Activated CD8-positive, alpha-beta memory T cell treated with anti-CD3 and anti-CD28 coated beads, Interleukin-2, amount 10 ng/mL, durations not matched to agents 7 days and 5 days (primary cell): Measurements from ENCODE around the gene IGF2R. TPM values are rescaled to one million over a fixed set of nuclear protein-coding genes. Genes with fewer than 3 reads are reported as not detected.

Source experiments
- ATAC-seq: fragments of 150-1000 bp; cut with Tn5 transposase; one replicate; pipeline ENCODE4 v1.10.0; 2021; ENCODE audit warnings: moderate library complexity
- CTCF ChIA-PET: fragments of 350-600 bp; sonication (Branson Sonifier 250); formaldehyde crosslinking; loops from one replicate; lab custom pipeline; 2021; ENCODE audit warnings: antibody characterized with exemption; lab: Charles Lee
- DNase-seq: peaks from one replicate; pipeline ENCODE4 v3.0.0-alpha.2; 2020
- H3K27ac Mint-ChIP-seq: one replicate; pipeline ENCODE4 v1.8.0; 2021; ENCODE audit warnings: mild to moderate bottlenecking, mixed read lengths
- H3K27me3 Mint-ChIP-seq: one replicate; pipeline ENCODE4 v1.8.0; 2021; ENCODE audit warnings: mixed read lengths
- H3K36me3 Mint-ChIP-seq: one replicate; pipeline ENCODE4 v1.8.0; 2021; ENCODE audit warnings: mild to moderate bottlenecking, mixed read lengths
- H3K4me1 Mint-ChIP-seq: one replicate; pipeline ENCODE4 v1.8.0; 2021; ENCODE audit warnings: mixed read lengths
- H3K4me3 Mint-ChIP-seq: one replicate; pipeline ENCODE4 v1.8.0; 2021; ENCODE audit warnings: mild to moderate bottlenecking, moderate library complexity, mixed read lengths
- H3K9me3 Mint-ChIP-seq: one replicate; pipeline ENCODE4 v1.8.0; 2022; ENCODE audit warnings: low read depth, mixed read lengths
- total RNA-seq, 2 experiments: library from RNA; stranded (reverse); gene quantifications; one replicate each; pipeline ENCODE4 v1.2.3, GENCODE V29; 2021

Gene IGF2R
- total RNA-seq, 2 experiments from 2014 or later: 74.5 to 83.1 TPM

GRCh38 chr6:160058603-160059215 is 89.8 kb downstream of the IGF2R start:
- H3K36me3 Mint-ChIP-seq: peaks cover 43% of the 10 kb centered on the region
- H3K4me3 Mint-ChIP-seq: no peak overlapping the region
- H3K27me3 Mint-ChIP-seq: no peaks in the 10 kb centered on the region
- no peaks in the 10 kb centered on the region for H3K9me3 Mint-ChIP-seq
- CTCF ChIA-PET: no interaction called here
- no peak for ATAC-seq
- no peak overlapping the region for H3K27ac Mint-ChIP-seq
- no peak for DNase-seq
- peaks cover 16% of the 10 kb centered on the region for H3K4me1 Mint-ChIP-seq

DNA sequence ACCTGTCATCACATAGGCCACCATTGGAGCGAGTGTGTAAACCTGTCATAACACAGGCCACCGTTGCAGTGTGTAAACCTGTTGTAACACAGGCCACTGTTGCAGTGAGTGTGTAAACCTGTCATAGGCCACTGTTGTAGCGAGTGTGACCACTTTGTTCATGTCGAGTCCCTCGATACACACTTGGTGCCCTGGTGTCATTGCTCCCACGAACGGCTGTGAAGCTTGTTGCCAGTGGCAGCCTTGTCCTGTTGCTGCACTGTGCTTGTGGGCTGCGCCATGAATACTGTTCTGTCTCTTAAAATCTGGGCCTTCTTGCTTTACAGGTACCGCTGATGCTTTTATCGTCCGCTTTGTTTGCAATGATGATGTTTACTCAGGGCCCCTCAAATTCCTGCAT is 91.3 kb downstream of the IGF2R start:
- H3K9me3 Mint-ChIP-seq: no peaks in the 10 kb centered on the region
- DNase-seq (no peak), ATAC-seq (no peak)
- H3K4me1 Mint-ChIP-seq: peaks cover 16% of the 10 kb centered on the region
- H3K4me3 Mint-ChIP-seq: no peak overlapping the region
- CTCF ChIA-PET: no interaction called here
- no peak overlapping the region for H3K27ac Mint-ChIP-seq
- H3K36me3 Mint-ChIP-seq: peaks cover 54% of the 10 kb centered on the region
- no peaks in the 10 kb centered on the region for H3K27me3 Mint-ChIP-seq

- Mint-ChIP-seq H3K4me1 (peaks cover 15% of the 10 kb centered on the region), H3K27me3 (no peaks in the 10 kb centered on the region), H3K9me3 (no peaks in the 10 kb centered on the region), H3K4me3 (no peak overlapping the region), H3K36me3 (peaks cover 54% of the 10 kb centered on the region), H3K27ac (no peak overlapping the region)
- ATAC-seq (no peak), DNase-seq (no peak)
- CTCF ChIA-PET: no interaction called here
Measured at GRCh38 chr6:160060920-160061447, 92.1 kb downstream of the IGF2R start.

DNA sequence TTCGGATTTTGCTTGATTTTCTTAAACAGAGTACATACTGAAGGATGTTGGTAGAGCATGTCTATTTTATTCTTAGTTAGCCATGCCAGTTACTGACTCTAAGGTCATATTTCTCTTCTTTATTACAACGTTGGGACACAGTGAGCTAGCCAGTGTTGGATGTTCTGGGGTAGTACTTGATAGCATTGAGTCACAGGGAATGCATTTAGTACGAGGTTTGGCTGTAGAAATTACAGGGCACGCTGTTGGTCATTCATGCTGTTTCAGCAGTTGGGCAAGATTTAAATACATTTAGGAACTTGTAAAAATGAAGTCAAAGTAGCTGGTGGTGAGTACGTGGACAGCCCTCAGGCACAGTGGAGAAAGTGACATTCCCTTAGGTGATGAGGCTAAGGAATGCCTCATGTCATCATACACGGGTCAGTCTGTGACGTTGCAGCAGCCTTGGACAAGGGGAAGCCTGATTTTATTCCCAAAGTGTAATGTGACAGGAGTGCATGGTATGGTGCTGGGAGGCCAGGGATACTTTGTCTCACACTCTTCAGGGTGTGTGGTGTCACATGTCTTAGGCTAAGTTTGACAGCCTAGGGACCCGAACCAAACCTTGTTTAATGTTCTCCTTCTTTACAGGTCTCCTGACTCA is 95.0 kb downstream of the IGF2R start:
- CTCF ChIA-PET: no interaction called here
- ATAC-seq (no peak), DNase-seq (no peak)
- no peaks in the 10 kb centered on the region for H3K27me3 Mint-ChIP-seq
- H3K27ac Mint-ChIP-seq: no peak overlapping the region
- peaks cover 62% of the 10 kb centered on the region for H3K36me3 Mint-ChIP-seq
- H3K9me3 Mint-ChIP-seq: no peaks in the 10 kb centered on the region
- peaks cover 16% of the 10 kb centered on the region for H3K4me1 Mint-ChIP-seq
- no peak overlapping the region for H3K4me3 Mint-ChIP-seq

- H3K36me3 Mint-ChIP-seq: peaks cover 70% of the 10 kb centered on the region
- ATAC-seq (no peak), DNase-seq (no peak)
- CTCF ChIA-PET: no interaction called here
- H3K4me3 Mint-ChIP-seq: no peak overlapping the region
- no peak overlapping the region for H3K27ac Mint-ChIP-seq
- H3K4me1 Mint-ChIP-seq: peaks cover 28% of the 10 kb centered on the region
- H3K9me3 Mint-ChIP-seq: no peaks in the 10 kb centered on the region
- no peaks in the 10 kb centered on the region for H3K27me3 Mint-ChIP-seq
Measured at GRCh38 chr6:160065200-160065599, 96.3 kb downstream of the IGF2R start.

DNA sequence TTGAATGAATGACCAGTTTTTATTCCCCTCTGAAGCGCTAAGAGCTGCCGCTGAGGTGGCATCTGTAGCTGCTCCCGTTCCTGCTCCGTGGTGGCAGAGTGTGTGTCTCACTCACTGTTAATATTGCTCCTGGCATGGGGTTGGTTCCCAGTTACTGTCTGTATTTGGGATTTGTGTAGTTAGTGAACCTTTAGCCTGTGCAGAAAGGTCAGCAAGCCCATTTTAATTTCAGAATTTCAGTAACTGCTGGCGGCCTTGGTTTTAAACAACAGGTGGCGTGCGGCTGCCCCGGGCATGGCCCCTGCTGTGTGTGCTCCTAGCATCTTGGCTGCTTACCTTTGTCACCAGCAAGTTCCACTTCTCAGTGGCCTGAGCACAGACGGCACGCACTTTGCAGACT is 98.7 kb downstream of the IGF2R start:
- Mint-ChIP-seq H3K4me3 (no peak overlapping the region), H3K27ac (no peak overlapping the region)
- no peak for ATAC-seq

DNA sequence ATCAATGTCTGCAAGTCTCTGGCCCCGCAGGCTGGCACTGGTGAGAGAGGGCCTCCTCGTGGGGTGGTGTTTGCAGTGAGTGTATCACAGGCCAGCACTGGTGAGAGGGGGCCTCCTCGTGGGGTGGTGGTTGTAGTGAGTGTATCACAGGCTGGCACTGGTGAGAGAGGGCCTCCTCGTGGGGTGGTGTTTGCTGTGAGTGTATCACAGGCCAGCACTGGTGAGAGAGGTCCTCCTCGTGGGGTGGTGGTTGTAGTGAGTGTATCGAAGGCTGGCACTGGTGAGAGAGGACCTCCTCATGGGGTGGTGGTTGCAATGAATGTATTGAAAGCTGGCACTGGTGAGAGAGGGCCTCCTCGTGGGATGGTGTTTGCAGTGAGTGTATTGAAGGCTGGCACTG is 99.5 kb downstream of the IGF2R start:
- Mint-ChIP-seq H3K36me3 (peaks cover 74% of the 10 kb centered on the region), H3K9me3 (no peaks in the 10 kb centered on the region), H3K27ac (peak overlapping the region; percentile 21), H3K27me3 (no peaks in the 10 kb centered on the region), H3K4me1 (peaks cover 35% of the 10 kb centered on the region), H3K4me3 (no peak overlapping the region)
- ATAC-seq: no peak
- CTCF ChIA-PET: interaction anchor here (0.7 to 1.1 kb wide), 2 partner anchors 19 to 379 kb away, joined by 3 to 4 read pairs; no protein-coding TSS in a partner anchor
- DNase-seq: no peak

More for the DNA sequence above, 98.7 kb downstream of the IGF2R start:
- peaks cover 35% of the 10 kb centered on the region for H3K4me1 Mint-ChIP-seq
- CTCF ChIA-PET: no interaction called here
- H3K36me3 Mint-ChIP-seq: peaks cover 71% of the 10 kb centered on the region
- no peak for DNase-seq
- no peaks in the 10 kb centered on the region for H3K27me3 Mint-ChIP-seq
- no peaks in the 10 kb centered on the region for H3K9me3 Mint-ChIP-seq

GRCh38 chr6:160069050-160069454 is 100.2 kb downstream of the IGF2R start:
- CTCF ChIA-PET: interaction anchor here (0.6 to 1.1 kb wide), 3 partner anchors 8 to 380 kb away, joined by 3 to 4 read pairs (median 3); no protein-coding TSS in a partner anchor
- peak overlapping the region; percentile 21 for H3K27ac Mint-ChIP-seq
- no peaks in the 10 kb centered on the region for H3K27me3 Mint-ChIP-seq
- DNase-seq (peak; percentile 86), ATAC-seq (peak; percentile 71)
- peak overlapping the region; percentile 16 for H3K4me3 Mint-ChIP-seq
- H3K9me3 Mint-ChIP-seq: no peaks in the 10 kb centered on the region
- peaks cover 75% of the 10 kb centered on the region for H3K36me3 Mint-ChIP-seq
- H3K4me1 Mint-ChIP-seq: peaks cover 35% of the 10 kb centered on the region

DNA sequence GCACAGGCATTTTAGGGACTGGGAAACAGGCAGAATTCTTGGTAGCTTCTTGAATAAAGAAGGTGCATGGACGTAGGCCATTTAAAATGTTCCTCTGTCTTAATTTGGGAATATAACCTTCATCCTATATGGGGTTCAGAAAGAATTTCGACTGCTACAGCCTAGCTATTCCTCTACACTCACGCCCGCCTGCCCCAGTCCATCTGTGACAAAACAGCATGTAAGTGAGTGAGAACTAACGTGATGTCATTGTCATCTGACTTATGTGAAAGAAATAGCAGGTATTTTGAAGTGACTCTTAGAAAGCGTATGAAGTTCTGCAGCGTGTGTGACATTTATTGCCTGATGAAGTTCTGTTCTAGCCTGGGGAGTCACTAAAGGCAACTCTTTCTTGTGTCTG is 100.6 kb downstream of the IGF2R start:
- H3K36me3 Mint-ChIP-seq: peaks cover 73% of the 10 kb centered on the region
- H3K9me3 Mint-ChIP-seq: no peaks in the 10 kb centered on the region
- CTCF ChIA-PET: interaction anchor here (0.6 to 1.1 kb wide), 2 partner anchors 8 to 380 kb away, joined by 3 read pairs; no protein-coding TSS in a partner anchor
- peak; percentile 13 for ATAC-seq
- no peak for DNase-seq
- H3K27me3 Mint-ChIP-seq: no peaks in the 10 kb centered on the region
- H3K4me3 Mint-ChIP-seq: no peak overlapping the region
- peaks cover 35% of the 10 kb centered on the region for H3K4me1 Mint-ChIP-seq
- H3K27ac Mint-ChIP-seq: peak overlapping the region; percentile 18

GRCh38 chr6:160070427-160070826 is 101.5 kb downstream of the IGF2R start:
- Mint-ChIP-seq H3K27me3 (no peaks in the 10 kb centered on the region), H3K4me3 (no peak overlapping the region), H3K27ac (peak overlapping the region; percentile 17), H3K36me3 (peaks cover 68% of the 10 kb centered on the region), H3K9me3 (no peaks in the 10 kb centered on the region), H3K4me1 (peaks cover 38% of the 10 kb centered on the region)
- CTCF ChIA-PET: no interaction called here
- ATAC-seq (no peak), DNase-seq (no peak)

- Mint-ChIP-seq H3K36me3 (peaks cover 70% of the 10 kb centered on the region), H3K4me1 (peaks cover 38% of the 10 kb centered on the region), H3K4me3 (no peak overlapping the region), H3K27ac (no peak overlapping the region), H3K9me3 (no peaks in the 10 kb centered on the region), H3K27me3 (no peaks in the 10 kb centered on the region)
- no peak for ATAC-seq
- no peak for DNase-seq
- CTCF ChIA-PET: no interaction called here
Measured at GRCh38 chr6:160070831-160071230, 101.9 kb downstream of the IGF2R start.

DNA sequence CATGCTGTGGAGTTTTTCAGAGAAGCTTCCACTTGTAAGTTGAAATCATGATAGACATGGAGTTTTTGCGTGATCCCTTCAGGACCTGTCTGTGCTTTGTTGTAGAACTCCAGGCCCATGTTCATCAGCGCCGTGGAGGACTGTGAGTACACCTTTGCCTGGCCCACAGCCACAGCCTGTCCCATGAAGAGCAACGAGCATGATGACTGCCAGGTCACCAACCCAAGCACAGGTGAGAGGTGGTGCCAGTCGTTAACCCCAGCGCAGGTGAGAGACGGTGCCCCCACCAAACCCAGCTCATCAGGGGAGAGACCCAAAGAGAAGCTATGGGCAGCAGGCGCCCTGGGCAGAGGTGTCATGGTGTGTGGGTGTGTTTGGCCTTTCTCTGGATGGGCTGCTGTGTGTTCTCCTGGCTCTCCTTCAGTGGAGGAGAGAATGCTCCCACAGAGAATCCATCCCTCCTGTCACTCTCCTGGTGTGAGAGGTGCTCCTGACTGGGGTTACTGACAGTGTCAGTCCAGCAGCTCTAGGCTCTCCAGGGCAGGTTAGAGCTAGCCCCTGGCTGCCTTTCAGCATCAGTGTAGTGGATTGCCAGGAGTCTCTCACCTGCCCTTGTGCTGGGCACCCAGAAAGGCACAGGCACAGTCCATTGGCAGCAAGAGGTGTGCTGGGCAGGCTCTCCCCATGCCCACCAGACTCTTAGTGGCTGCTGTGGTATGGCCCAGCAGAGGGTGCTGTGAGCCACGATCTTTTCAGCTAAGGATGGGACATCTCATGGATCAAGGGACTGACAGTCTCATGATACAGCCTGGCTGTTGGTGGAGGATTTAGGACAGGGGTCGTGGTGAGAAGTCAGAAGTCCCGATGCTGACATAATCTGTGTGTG is 103.2 kb downstream of the IGF2R start:
- no peaks in the 10 kb centered on the region for H3K9me3 Mint-ChIP-seq
- H3K27me3 Mint-ChIP-seq: no peaks in the 10 kb centered on the region
- CTCF ChIA-PET: interaction anchor here (0.9 to 1.5 kb wide), 5 partner anchors 16 to 462 kb away, joined by 3 to 5 read pairs (median 3); partner anchors contain the start of gene IGF2R
- no peak overlapping the region for H3K4me3 Mint-ChIP-seq
- ATAC-seq (no peak), DNase-seq (no peak)
- no peak overlapping the region for H3K27ac Mint-ChIP-seq
- H3K4me1 Mint-ChIP-seq: peaks cover 34% of the 10 kb centered on the region
- H3K36me3 Mint-ChIP-seq: peaks cover 72% of the 10 kb centered on the region

DNA sequence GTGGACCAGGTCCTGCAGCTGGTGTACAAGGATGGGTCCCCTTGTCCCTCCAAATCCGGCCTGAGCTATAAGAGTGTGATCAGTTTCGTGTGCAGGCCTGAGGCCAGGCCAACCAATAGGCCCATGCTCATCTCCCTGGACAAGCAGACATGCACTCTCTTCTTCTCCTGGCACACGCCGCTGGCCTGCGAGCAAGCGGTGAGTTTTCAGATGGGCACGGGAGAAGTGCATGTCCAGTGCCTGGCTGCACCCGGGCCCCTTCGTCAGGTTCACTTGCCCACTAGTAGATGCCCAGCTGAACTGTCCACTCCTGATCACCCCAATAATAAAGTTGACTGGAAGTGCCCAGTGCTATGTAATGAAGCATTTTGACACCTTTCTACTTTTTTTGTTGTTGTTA is 104.4 kb downstream of the IGF2R start:
- H3K4me1 Mint-ChIP-seq: peaks cover 28% of the 10 kb centered on the region
- CTCF ChIA-PET: interaction anchor here (1.1 kb wide), 1 partner anchor 460 kb away, joined by 3 read pairs; no protein-coding TSS in a partner anchor
- no peak overlapping the region for H3K4me3 Mint-ChIP-seq

More for the DNA sequence above, 104.4 kb downstream of the IGF2R start:
- H3K27ac Mint-ChIP-seq: no peak overlapping the region
- H3K36me3 Mint-ChIP-seq: peaks cover 63% of the 10 kb centered on the region
- H3K9me3 Mint-ChIP-seq: no peaks in the 10 kb centered on the region
- no peaks in the 10 kb centered on the region for H3K27me3 Mint-ChIP-seq
- no peak for DNase-seq
- ATAC-seq: no peak
